SW 1271 (cell line): ENCODE data around the gene RAB11FIP4.

Experiments used
- DNase-seq, 2 experiments: peaks; one replicate each; lab custom pipeline; 2025; lab: John Stamatoyannopoulos, UW

Gene RAB11FIP4

GRCh38 chr17:31497994-31498826 lies 106.7 kb downstream of the RAB11FIP4 start:
- no peak for DNase-seq

GRCh38 chr17:31499771-31500554 lies 108.5 kb downstream of the RAB11FIP4 start:
- DNase-seq = no peak

- no peak for DNase-seq
Observed at GRCh38 chr17:31506517-31506916, 115.0 kb downstream of the RAB11FIP4 start.

GRCh38 chr17:31508288-31509094 lies 117.0 kb downstream of the RAB11FIP4 start:
- no peak for DNase-seq

GRCh38 chr17:31509095-31509804 lies 117.8 kb downstream of the RAB11FIP4 start:
- DNase-seq = no peak

DNA sequence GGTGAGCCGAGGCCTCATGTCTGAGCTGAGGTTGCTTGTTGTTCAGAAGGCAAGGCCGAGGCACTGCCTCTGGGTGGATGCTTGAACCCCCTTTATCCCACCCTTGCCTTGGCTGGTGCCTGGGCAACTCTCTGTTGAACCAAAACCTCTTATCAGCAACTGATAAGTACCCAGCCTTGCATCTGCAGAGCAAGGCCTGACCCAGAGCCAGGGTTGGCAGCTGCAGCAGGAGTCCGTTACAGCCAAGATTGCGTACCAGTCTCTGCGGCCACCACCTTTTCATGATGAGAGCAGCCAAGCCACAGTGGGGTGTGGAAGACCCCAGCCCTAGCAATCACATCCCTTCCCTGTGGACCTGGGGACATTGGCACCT lies 118.3 kb downstream of the RAB11FIP4 start:
- no peak for DNase-seq

DNA sequence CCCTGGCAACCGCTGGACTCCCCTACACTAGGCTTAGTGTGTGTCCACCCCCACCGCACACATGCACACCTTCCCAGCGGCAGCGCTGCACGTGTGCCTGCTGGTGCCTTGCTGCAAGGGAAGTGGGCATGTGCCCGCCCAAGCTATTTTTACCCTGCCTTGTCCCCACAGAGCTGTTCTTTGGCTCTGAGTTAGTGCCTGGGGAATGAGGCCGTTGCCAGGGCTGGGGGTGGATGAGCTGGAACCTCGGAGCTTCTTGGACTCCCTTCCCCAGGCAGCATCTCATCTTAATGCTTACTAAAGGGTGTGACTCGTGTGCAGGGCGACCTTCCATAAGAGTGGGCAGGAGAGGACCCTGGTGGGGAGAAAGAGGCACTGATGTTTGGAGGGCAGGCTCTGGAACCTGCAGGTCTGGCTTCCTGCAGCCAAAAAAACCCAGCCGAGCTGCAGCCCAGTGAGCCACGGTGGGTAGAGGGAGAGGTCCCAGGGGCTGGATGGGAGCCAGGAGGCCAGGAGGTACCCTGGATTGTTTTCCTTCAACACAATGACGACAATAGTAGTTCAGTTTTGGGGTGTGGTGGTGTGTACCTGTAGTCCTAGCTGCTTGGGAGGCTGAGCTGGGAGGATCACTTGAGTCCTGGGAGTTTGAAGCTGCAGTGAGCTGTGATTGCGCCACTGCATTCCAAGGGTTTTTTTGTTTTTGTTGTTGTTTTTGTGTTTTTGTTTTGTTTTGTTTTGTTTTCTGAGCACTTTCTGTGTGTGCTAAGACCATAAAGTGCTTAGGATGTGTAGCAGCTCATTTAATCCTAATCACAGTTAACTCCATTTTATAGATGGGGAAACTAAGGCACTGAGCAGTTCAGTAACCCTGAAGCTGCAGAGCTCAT lies 119.1 kb downstream of the RAB11FIP4 start:
- DNase-seq = no peak

GRCh38 chr17:31511195-31511578 lies 119.7 kb downstream of the RAB11FIP4 start:
- no peak for DNase-seq

DNA sequence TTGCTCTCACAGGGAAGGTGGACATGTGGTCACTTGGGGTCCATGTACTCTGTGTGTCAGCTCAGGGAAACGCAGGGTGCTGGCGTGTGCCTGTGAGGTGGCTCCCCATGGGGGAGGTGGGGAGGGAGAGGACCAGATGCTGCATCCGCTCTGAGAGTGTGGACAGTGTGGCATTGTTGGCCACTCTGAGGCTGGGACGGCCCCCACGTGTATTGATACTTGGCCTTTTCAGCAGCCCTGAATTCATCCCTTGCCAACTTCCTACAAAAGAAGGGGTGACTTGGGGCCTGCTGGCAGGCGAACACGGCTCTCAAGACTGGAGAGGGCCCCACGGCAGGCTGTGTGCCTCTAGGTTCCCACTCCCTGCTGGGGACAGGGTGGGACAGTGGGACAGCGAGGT lies 120.1 kb downstream of the RAB11FIP4 start:
- no peak for DNase-seq

DNA sequence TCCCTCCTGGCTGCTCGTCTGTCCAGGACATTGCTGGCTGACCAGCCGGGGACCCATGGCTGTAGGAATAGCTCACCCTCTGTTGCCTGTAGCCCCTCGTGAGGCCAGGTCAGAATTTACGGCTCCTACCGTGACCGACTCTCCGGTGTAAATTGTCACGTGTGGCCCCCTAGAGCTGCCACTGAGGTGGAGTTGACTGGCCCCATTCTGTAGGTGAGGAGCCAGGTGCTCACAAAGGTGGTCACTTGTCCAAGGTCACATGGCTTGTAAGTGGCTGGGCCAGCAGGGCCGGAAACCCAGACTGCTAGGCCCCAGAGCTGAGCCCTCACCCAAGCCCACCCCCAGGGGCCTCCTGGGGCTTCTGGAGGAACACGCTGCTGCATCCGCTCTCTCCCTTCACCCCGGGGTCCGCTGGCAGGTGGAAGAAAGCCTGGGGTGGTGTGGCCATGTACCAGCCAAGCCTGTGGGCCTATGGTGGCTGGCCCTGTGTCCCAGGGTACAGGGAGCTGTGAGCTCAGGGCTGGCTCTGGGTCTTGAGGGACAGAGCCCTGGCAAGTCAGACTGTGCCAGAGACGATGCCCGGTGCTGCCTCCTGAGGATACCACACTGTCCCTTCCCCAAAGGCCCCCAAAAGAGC lies 120.7 kb downstream of the RAB11FIP4 start:
- no peak for DNase-seq

- DNase-seq = no peak
Observed at GRCh38 chr17:31512796-31513195, 121.3 kb downstream of the RAB11FIP4 start.

GRCh38 chr17:31513731-31514427 lies 122.4 kb downstream of the RAB11FIP4 start:
- DNase-seq = no peak

- DNase-seq = no peak
Observed at GRCh38 chr17:31515267-31515666, 123.8 kb downstream of the RAB11FIP4 start.

GRCh38 chr17:31517524-31517923 lies 126.0 kb downstream of the RAB11FIP4 start:
- no peak for DNase-seq

- no peak for DNase-seq
Observed at GRCh38 chr17:31518478-31518877, 127.0 kb downstream of the RAB11FIP4 start.

GRCh38 chr17:31521632-31522283 lies 130.3 kb downstream of the RAB11FIP4 start:
- no peak for DNase-seq

DNA sequence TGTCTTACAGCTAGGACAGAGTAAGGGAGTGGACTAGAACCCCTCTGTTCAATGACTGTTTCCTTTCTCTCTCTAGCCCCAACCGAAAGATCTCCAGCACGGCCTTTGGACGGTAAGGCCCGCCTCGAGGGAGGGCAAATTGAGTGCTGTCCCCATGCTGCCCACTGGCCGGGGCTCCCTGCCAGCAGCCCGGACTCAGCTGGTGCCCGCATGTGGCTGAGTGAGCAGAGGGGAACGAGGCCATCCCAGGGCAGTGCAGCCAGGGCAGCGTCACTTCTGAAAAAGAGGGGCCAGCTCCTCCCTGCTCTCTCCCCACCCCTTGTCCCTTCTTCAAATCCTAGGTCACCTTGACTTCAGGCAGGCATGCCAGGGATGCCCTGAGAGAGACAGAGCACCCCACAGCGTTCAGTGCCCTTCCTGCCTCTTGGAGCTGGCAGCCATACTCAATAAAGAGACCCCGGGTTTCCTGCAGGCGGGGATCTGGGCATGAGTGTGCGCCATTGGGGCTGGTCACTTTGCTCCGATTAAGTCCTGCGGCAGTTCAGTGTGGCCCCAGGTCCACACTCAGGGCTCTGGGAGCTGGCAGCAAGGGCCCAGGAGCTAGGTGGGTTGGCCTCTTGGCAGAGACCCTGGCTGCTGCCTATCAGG lies 130.9 kb downstream of the RAB11FIP4 start:
- DNase-seq = no peak

GRCh38 chr17:31522987-31523495 lies 131.6 kb downstream of the RAB11FIP4 start:
- DNase-seq = no peak
